BJ (cell line): ENCODE results near the gene SOD3. TPM values are rescaled to one million over a fixed set of nuclear protein-coding genes. Genes with fewer than 3 reads are reported as not detected.

Source experiments
- CTCF ChIA-PET: fragments of 350-600 bp; formaldehyde crosslinking; extraction: SDS; loops from one replicate; lab custom pipeline; 2021; ENCODE audit warnings: antibody characterized with exemption, inconsistent platforms; lab: Yijun Ruan, JAX
- POLR2A ChIA-PET: fragments of 300-600 bp; sonication (Branson Sonifier 250); formaldehyde crosslinking; extraction: SDS; loops from one replicate; lab custom pipeline; 2021; ENCODE audit warnings: antibody characterized with exemption; lab: Charles Lee
- DNase-seq: peaks from one replicate; pipeline ENCODE4 v3.0.0-alpha.2; 2011; ENCODE audit warnings: low read depth
- H3K27me3 ChIP-seq: 2 replicates; pipeline ENCODE4 v1.6.0; 2011; ENCODE audit warnings: low read length; ENCODE audit not compliant: control insufficient read depth, insufficient read depth
- H3K36me3 ChIP-seq: 2 replicates; pipeline ENCODE4 v1.5.1; 2011; ENCODE audit warnings: low read length; ENCODE audit not compliant: control insufficient read depth, insufficient read depth
- H3K4me3 ChIP-seq: 2 replicates; pipeline ENCODE4 v1.5.1; 2011; ENCODE audit warnings: low read depth, mild to moderate bottlenecking, control low read depth, low read length
- polyA plus RNA-seq: library from polyadenylated mRNA; depleted of rRNA; stranded (reverse); fragments of >200 nt; gene quantifications from 2 replicates; pipeline ENCODE4 v1.2.3, GENCODE V29; 2011
- TF ChIP-seq, protein P1 (sequence below): IDR thresholded peaks from 2 replicates; pipeline ENCODE4 v1.5.1; 2011; ENCODE audit warnings: low read depth, mild to moderate bottlenecking, control low read depth, inconsistent platforms, low read length, moderate library complexity; ENCODE audit not compliant: insufficient read depth

The SOD3 gene
- polyA plus RNA-seq, 1 experiment: 25.7 TPM

DNA sequence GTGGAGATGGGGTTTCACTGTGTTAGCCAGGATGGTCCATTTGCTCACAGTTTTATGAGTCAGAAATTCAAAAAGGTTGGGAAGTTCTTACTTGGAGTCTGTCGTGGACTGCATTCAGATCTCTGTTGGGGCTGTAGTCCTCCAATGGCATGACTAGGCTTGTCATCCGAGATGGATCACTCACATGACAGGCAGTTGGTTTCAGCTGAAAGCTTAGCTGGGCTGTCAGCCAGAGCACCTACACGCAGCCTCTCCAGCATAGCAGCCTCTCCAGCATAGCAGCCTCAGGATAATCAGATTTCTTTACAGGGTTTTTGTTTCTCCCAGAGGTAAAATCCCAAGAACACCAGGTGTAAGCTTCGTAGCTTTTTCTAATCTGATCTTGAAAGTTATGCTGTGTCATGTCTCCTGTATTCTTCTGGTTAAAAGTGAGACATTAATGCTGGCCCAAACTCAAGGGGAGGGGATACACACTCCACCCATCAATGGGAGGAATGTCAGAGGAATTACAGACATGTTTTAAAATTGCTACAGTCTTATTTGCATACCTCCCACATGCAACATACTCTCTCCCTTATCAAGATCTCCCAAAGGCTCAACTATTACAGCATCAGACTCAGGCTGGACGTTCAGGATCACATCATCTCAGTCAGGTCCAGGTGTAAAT is 31.6 kb upstream of the SOD3 start:
- TF ChIP-seq, protein P1, sequence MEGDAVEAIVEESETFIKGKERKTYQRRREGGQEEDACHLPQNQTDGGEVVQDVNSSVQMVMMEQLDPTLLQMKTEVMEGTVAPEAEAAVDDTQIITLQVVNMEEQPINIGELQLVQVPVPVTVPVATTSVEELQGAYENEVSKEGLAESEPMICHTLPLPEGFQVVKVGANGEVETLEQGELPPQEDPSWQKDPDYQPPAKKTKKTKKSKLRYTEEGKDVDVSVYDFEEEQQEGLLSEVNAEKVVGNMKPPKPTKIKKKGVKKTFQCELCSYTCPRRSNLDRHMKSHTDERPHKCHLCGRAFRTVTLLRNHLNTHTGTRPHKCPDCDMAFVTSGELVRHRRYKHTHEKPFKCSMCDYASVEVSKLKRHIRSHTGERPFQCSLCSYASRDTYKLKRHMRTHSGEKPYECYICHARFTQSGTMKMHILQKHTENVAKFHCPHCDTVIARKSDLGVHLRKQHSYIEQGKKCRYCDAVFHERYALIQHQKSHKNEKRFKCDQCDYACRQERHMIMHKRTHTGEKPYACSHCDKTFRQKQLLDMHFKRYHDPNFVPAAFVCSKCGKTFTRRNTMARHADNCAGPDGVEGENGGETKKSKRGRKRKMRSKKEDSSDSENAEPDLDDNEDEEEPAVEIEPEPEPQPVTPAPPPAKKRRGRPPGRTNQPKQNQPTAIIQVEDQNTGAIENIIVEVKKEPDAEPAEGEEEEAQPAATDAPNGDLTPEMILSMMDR: no peak
- ChIA-PET CTCF (interaction anchor here (0.9 to 1.4 kb wide), 2 partner anchors 94 to 274 kb away, joined by 3 read pairs; no protein-coding TSS in a partner anchor), POLR2A (no interaction called here)
- no peaks in the 10 kb centered on the region for H3K36me3 ChIP-seq
- no peaks in the 10 kb centered on the region; the same call in 1 of the 2 replicates for H3K27me3 ChIP-seq
- no peak overlapping the region for H3K4me3 ChIP-seq
- peak; percentile 43 for DNase-seq

DNA sequence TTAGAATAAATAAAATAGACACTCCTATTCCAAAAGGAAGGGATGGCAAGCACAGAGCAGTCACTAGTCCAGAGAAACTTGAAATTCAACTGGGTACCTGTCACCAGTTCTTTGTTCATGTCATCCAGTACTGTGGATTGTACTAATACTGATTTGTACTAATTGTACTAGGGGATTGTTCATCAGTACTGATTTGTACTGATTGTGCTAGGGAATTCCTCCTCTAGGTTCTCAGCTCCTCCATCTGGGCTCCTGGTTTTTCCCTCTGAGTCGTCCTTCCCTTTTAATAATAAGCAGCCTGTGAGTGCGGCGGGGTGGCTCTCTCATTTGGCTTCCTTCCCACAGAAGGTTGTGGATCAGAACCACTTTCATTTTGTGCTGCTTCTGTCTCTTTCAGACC is 31.0 kb upstream of the SOD3 start:
- TF ChIP-seq, protein P1: no peak
- Histone ChIP-seq H3K27me3 (no peaks in the 10 kb centered on the region; the same call in 1 of the 2 replicates), H3K4me3 (no peak overlapping the region), H3K36me3 (no peaks in the 10 kb centered on the region)
- DNase-seq: no peak
- ChIA-PET POLR2A (no interaction called here), CTCF (interaction anchor here (1.4 to 1.9 kb wide), 2 partner anchors 216 to 275 kb away, joined by 3 to 7 read pairs; no protein-coding TSS in a partner anchor)

DNA sequence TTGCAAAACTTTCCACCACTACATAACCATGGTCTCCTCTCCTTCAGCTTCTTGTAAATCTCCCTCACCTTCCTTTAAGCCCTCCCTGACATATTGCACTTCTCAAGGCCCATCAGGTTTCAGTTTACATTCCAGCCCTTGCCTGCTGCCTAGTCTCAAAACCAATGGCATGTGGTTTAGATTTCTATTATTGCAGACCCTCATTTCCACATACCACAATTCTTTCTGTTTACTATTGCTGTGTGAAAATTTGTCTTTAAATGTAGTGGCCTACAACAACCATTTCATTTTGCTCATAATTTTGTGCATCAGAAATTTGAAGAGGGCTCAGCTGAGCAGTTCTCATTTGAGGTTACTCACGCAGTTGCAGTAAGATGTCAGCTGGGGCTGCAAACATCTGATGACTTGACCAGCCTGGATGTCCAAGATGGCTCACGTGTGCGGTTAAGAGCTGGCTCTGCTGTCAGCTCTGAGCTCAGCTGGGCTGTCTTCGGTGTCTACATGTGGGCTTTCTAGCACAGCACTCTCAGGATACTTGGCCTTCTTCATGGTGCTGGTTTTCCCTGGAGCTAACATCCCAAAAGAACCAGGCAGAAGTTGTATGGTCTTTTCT is 29.9 kb upstream of the SOD3 start:
- ChIA-PET POLR2A (no interaction called here), CTCF (interaction anchor here (1.9 kb wide), 1 partner anchor 215 kb away, joined by 7 read pairs; no protein-coding TSS in a partner anchor)
- TF ChIP-seq, protein P1: no peak
- DNase-seq: peak; percentile 57
- H3K36me3 ChIP-seq: no peaks in the 10 kb centered on the region
- no peak overlapping the region for H3K4me3 ChIP-seq
- no peaks in the 10 kb centered on the region; the same call in 1 of the 2 replicates for H3K27me3 ChIP-seq

DNA sequence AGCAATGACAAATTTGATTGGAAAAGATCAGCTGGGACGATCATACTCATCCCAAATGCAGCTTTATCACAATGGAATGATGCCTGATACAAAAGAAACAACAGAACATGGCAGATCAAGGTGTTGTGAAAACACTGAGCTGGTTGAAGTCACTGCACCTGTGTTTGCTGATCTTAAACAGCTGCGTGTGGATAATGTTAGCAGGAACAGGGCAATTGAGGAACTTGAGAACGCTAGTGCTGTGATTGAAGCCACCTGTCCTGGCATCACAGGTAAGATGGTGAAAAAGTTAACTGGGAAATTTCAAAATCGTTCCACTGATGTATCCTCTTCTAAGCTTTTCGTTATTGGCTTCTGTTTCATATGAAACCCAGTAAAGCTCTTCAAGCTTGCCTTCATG is 27.4 kb upstream of the SOD3 start:
- DNase-seq: no peak
- Histone ChIP-seq H3K27me3 (no peaks in the 10 kb centered on the region), H3K36me3 (no peaks in the 10 kb centered on the region), H3K4me3 (no peak overlapping the region)
- ChIA-PET POLR2A (no interaction called here), CTCF (interaction anchor here (1.5 kb wide), 1 partner anchor 25 kb away, joined by 3 read pairs; no protein-coding TSS in a partner anchor)
- TF ChIP-seq, protein P1: no peak

DNA sequence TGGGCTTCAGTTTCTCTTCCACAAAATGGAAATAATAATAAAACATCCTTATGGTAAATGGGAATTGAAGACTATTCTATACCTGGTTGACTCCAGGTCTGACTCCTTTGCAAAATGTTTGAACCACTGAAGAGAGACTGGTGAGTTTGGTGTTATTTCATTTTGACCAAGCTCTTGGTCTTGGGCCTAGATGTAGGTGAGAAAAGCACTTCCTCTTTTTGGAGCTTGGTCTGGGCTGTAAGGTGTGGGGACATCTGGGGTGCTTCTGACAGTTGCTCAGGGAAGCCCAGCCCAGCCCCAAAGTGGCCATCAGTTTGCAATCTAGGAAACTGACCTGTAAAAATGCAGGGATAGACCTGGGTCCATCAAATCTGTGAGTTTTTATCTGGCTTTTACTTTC is 26.8 kb upstream of the SOD3 start:
- no peak for DNase-seq
- TF ChIP-seq, protein P1: no peak
- ChIA-PET POLR2A (no interaction called here), CTCF (interaction anchor here (1.5 kb wide), 1 partner anchor 25 kb away, joined by 3 read pairs; no protein-coding TSS in a partner anchor)
- Histone ChIP-seq H3K27me3 (no peaks in the 10 kb centered on the region), H3K4me3 (no peak overlapping the region), H3K36me3 (no peaks in the 10 kb centered on the region)
